DND-41 (cell line): ENCODE data around the gene USPL1.

Experiments
- ATAC-seq: fragments of 200-7000 bp; cut with Tn5 transposase; 3 replicates; pipeline ENCODE4 v1.9.1; 2021; ENCODE audit warnings: low read depth; ENCODE audit not compliant: insufficient read depth
- DNase-seq: peaks from one replicate; pipeline ENCODE4 v3.0.0-alpha.2; 2020
- H2AFZ ChIP-seq: 2 replicates; pipeline ENCODE4 v1.6.0; 2012; ENCODE audit warnings: low read depth, low read length
- H3K27ac ChIP-seq: 2 replicates; pipeline ENCODE4 v1.5.1; 2012; ENCODE audit warnings: low read length, inconsistent platforms
- H3K27me3 ChIP-seq: fragments of 200-600 bp; sonication (generic); 2 replicates; pipeline ENCODE4 v1.6.0; 2012; ENCODE audit warnings: low read length, mild to moderate bottlenecking, inconsistent platforms; ENCODE audit not compliant: insufficient read depth, poor library complexity
- H3K36me3 ChIP-seq: 2 replicates; pipeline ENCODE4 v1.5.1; 2012; ENCODE audit warnings: low read length, inconsistent platforms; ENCODE audit not compliant: insufficient read depth
- H3K4me1 ChIP-seq: 2 replicates; pipeline ENCODE4 v1.5.1; 2012; ENCODE audit warnings: mild to moderate bottlenecking, low read length; ENCODE audit not compliant: insufficient read depth
- H3K4me2 ChIP-seq: 2 replicates; pipeline ENCODE4 v1.6.0; 2012; ENCODE audit warnings: mild to moderate bottlenecking, moderate library complexity, low read length, inconsistent platforms; ENCODE audit not compliant: insufficient read depth
- H3K4me3 ChIP-seq, 2 experiments: fragments of 200-600 bp in 1 of 2; shearing (Covaris generic) in 1 of 2; 2 replicates each; pipeline ENCODE4 v1.5.1; 2012 to 2016; ENCODE audit warnings: inconsistent platforms in 2 of 2, low read length in 2 of 2, mild to moderate bottlenecking in 2 of 2, low read depth in 1 of 2, moderate library complexity in 1 of 2
- H3K79me2 ChIP-seq: 2 replicates; pipeline ENCODE4 v1.6.0; 2012; ENCODE audit warnings: low read length, inconsistent platforms; ENCODE audit not compliant: insufficient read depth
- H3K9ac ChIP-seq: 2 replicates; pipeline ENCODE4 v1.6.0; 2012; ENCODE audit warnings: low read depth, mild to moderate bottlenecking, inconsistent platforms, low read length, moderate library complexity
- H3K9me3 ChIP-seq: 2 replicates; pipeline ENCODE4 v1.5.1; 2012; ENCODE audit warnings: low read length, moderate library complexity, mild to moderate bottlenecking, inconsistent platforms; ENCODE audit not compliant: insufficient read depth, severe bottlenecking
- H4K20me1 ChIP-seq: 2 replicates; pipeline ENCODE4 v1.6.0; 2012; ENCODE audit warnings: low read length; ENCODE audit not compliant: insufficient read depth
- CTCF ChIP-seq: IDR thresholded peaks from 2 replicates; pipeline ENCODE4 v1.5.1; 2012; ENCODE audit warnings: borderline replicate concordance, low read length, moderate library complexity, mild to moderate bottlenecking; ENCODE audit not compliant: poor library complexity, severe bottlenecking; ENCODE audit errors: extremely low read depth
- EZH2 ChIP-seq: IDR thresholded peaks from 3 replicates; pipeline ENCODE4 v1.6.1; 2012; ENCODE audit warnings: borderline replicate concordance, low read depth, mild to moderate bottlenecking, moderate library complexity, low read length, inconsistent platforms; ENCODE audit not compliant: severe bottlenecking

Gene USPL1

DNA sequence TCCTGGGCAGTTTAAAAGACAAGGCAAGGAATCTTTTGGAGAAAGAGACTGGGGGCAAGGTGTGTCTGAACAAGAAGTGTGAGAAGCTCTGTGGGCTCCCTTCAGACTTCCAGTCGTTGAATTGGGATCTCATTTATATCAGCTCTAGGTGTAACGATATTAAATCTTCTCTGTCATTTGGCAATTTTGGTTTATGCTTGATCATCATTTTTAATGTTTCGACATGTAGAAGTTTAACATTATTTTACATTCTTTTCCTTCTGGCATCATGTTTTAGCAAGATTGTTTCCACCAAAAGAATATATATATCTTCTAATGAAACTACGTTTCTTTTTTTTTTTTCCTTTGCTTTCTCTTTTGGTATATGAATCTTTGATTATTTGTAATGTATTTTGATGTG, 49.3 kb downstream of the USPL1 start:
- Histone ChIP-seq H3K36me3 (no peaks in the 10 kb centered on the region), H3K27ac (no peak overlapping the region), H3K9me3 (no peaks in the 10 kb centered on the region), H3K27me3 (no peaks in the 10 kb centered on the region), H3K4me3 (no peak overlapping the region), H3K9ac (no peak overlapping the region), H3K4me1 (peaks cover 9% of the 10 kb centered on the region), H3K4me2 (no peak overlapping the region), H2AFZ (no peak overlapping the region), H4K20me1 (no peaks in the 10 kb centered on the region), H3K79me2 (no peaks in the 10 kb centered on the region)
- no peak for ATAC-seq
- no peak for DNase-seq
- TF ChIP-seq EZH2 (no peak), CTCF (no peak)

DNA sequence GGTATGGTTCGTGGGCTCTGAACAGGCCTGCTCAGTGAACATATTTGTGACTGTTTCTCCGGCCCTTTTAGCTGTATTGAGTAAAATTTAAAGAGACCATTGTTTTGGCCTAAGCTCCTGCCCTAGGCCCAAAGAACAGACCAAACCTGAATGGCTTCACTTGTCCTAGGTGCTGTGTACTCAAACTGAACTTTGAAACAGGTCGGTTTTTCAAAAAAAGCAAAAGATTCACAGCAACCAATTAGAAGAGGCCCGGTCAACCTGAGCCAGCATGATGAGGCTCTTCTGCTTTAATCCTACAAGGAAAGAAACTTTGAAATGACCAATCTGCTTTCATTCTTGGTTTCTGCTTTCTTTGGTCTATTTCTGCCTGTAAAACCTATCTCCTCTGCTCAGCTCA, 50.6 kb downstream of the USPL1 start:
- Histone ChIP-seq H3K79me2 (no peaks in the 10 kb centered on the region), H3K4me1 (peaks cover 9% of the 10 kb centered on the region), H3K36me3 (no peaks in the 10 kb centered on the region), H3K4me3 (no peak overlapping the region), H3K27ac (no peak overlapping the region), H3K27me3 (peaks cover 2% of the 10 kb centered on the region), H3K4me2 (no peak overlapping the region), H2AFZ (no peak overlapping the region), H4K20me1 (no peaks in the 10 kb centered on the region), H3K9me3 (no peaks in the 10 kb centered on the region), H3K9ac (no peak overlapping the region)
- ATAC-seq = no peak
- DNase-seq = no peak
- no peak for TF ChIP-seq EZH2
- no peak for TF ChIP-seq CTCF

- DNase-seq (no peak), ATAC-seq (no peak)
- Histone ChIP-seq H3K4me2 (no peak overlapping the region), H4K20me1 (no peaks in the 10 kb centered on the region), H3K4me3 (no peak overlapping the region), H3K9ac (no peak overlapping the region), H3K79me2 (no peaks in the 10 kb centered on the region), H3K36me3 (no peaks in the 10 kb centered on the region), H3K9me3 (no peaks in the 10 kb centered on the region), H3K27me3 (peaks cover 8% of the 10 kb centered on the region), H3K27ac (no peak overlapping the region), H3K4me1 (no peaks in the 10 kb centered on the region), H2AFZ (no peak overlapping the region)
- TF ChIP-seq EZH2 (no peak), CTCF (no peak)
These were observed 53.6 kb downstream of the USPL1 start for GRCh38 chr13:30671271-30671815.
